Activated naive CD4-positive, alpha-beta T cell treated with anti-CD3 and anti-CD28 coated beads, Interleukin-2, amount 50 U/mL, for 72 hours (primary cell): Measurements from ENCODE around the gene FAM50A. TPM values are rescaled to one million over a fixed set of nuclear protein-coding genes. Genes with fewer than 3 reads are reported as not detected.

Source experiments
- total RNA-seq, 2 donors: library from RNA; stranded (reverse); gene quantifications; one replicate each; pipeline ENCODE4 v1.2.3, GENCODE V29; 2022

FAM50A gene
- total RNA-seq, 2 donors from 2014 or later = 53.0 to 68.5 TPM

Other genes starting within 250 kb of the FAM50A start
- gene OPN1MW2, start 224.4 kb upstream of the FAM50A start, total RNA-seq = not detected
- not detected for gene OPN1MW3, start 186.6 kb upstream of the FAM50A start, total RNA-seq
- gene TEX28, start 149.0 kb upstream of the FAM50A start, total RNA-seq = not detected
- under 1 TPM; 0.48 to 0.56 TPM for gene TKTL1, start 148.3 kb upstream of the FAM50A start, total RNA-seq
- gene FLNA, start 69.5 kb upstream of the FAM50A start, total RNA-seq = 100 to 1,000 TPM; 690 to 932 TPM
- gene EMD, start 64.8 kb upstream of the FAM50A start, total RNA-seq = 10 to 100 TPM; 79.3 to 83.0 TPM
- 1,000 to 10,000 TPM; 1,357 to 2,520 TPM for gene RPL10, start 45.8 kb upstream of the FAM50A start, total RNA-seq
- gene DNASE1L1, start 34.9 kb upstream of the FAM50A start, total RNA-seq = 10 to 100 TPM; 14.7 to 20.6 TPM
- 10 to 100 TPM; 24.7 to 62.4 TPM for gene TAFAZZIN, start 32.6 kb upstream of the FAM50A start, total RNA-seq
- 10 to 100 TPM; 26.9 to 44.5 TPM for gene ATP6AP1, start 15.5 kb upstream of the FAM50A start, total RNA-seq
- 100 to 1,000 TPM in 1 of 2 donors, 10 to 100 TPM in 1; 96.4 to 213 TPM for gene GDI1, start 7.0 kb upstream of the FAM50A start, total RNA-seq
- 10 to 100 TPM; 37.2 to 40.4 TPM for gene PLXNA3, start 14.1 kb downstream of the FAM50A start, total RNA-seq
- gene LAGE3, start 35.1 kb downstream of the FAM50A start, total RNA-seq = 10 to 100 TPM; 44.9 to 46.0 TPM
- gene UBL4A, start 42.5 kb downstream of the FAM50A start, total RNA-seq = 10 to 100 TPM; 39.6 to 40.4 TPM
- gene SLC10A3, start 46.5 kb downstream of the FAM50A start, total RNA-seq = 10 to 100 TPM in 1 of 2 donors, 1 to 10 TPM in 1; 9.8 to 15.6 TPM
- 10 to 100 TPM; 27.7 to 32.7 TPM for gene FAM3A, start 72.1 kb downstream of the FAM50A start, total RNA-seq
- 10 to 100 TPM; 74.2 to 75.9 TPM for gene G6PD, start 102.7 kb downstream of the FAM50A start, total RNA-seq
- 10 to 100 TPM; 34.2 to 35.0 TPM for gene IKBKG, start 103.5 kb downstream of the FAM50A start, total RNA-seq
- gene CTAG1A, start 141.0 kb downstream of the FAM50A start, total RNA-seq = not detected
- not detected for gene CTAG1B, start 175.1 kb downstream of the FAM50A start, total RNA-seq
- not detected for gene CTAG2, start 209.4 kb downstream of the FAM50A start, total RNA-seq